ENCODE results near the gene THEMIS.

DNA sequence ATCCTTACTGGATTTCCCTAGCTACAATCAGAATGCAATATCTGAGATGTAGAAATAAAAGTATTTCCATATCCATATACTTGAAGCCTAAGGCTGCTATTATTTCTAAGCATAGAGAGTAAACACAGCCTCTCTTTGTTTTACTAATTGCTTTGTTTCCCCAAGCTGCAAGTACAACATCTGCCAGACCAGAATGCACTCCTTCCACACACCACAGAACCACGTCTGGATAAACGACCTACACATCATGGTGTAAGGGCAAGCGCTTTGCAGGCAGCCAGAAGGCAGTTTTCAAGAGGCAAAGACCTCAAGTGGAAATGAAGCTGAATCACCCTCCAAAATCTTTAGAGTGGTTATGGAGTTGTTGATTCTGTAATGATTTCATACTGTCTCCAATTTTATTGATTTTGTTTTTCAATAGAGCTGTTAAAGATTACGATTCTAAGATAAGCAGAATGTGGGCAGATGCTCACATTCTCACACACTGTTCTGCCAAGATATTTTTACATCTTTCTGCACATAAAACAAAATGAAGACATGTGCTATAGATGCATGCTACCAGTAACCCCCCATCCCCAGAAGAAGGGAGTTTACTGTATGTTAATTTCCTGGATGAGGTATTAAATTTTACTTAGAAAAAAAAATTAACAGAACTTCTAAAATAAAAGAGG is 88.8 kb downstream of the THEMIS start:
- TF ChIP-seq EZH2 (IDR thresholded peaks at IDR 0.05; ENCODE audit: low read depth, unreplicated experiment) (no peak), POLR2AphosphoS5 (IDR thresholded peaks at IDR 0.05; ENCODE audit: low read depth) (no peak), EZH2phosphoT487 (IDR thresholded peaks at IDR 0.05; ENCODE audit: unreplicated experiment) (no peak), CREB1 (CRISPR knock-in tag; IDR thresholded peaks at IDR 0.05; ENCODE audit: low read depth) (no peak), ZNF331 (CRISPR knock-in tag; IDR thresholded peaks at IDR 0.05; ENCODE audit: low read depth) (no peak)
- TF ChIP-seq, protein P1, sequence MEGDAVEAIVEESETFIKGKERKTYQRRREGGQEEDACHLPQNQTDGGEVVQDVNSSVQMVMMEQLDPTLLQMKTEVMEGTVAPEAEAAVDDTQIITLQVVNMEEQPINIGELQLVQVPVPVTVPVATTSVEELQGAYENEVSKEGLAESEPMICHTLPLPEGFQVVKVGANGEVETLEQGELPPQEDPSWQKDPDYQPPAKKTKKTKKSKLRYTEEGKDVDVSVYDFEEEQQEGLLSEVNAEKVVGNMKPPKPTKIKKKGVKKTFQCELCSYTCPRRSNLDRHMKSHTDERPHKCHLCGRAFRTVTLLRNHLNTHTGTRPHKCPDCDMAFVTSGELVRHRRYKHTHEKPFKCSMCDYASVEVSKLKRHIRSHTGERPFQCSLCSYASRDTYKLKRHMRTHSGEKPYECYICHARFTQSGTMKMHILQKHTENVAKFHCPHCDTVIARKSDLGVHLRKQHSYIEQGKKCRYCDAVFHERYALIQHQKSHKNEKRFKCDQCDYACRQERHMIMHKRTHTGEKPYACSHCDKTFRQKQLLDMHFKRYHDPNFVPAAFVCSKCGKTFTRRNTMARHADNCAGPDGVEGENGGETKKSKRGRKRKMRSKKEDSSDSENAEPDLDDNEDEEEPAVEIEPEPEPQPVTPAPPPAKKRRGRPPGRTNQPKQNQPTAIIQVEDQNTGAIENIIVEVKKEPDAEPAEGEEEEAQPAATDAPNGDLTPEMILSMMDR (conservative IDR thresholded peaks at IDR 0.05; ENCODE audit: low read depth in 2 of 2) = no peak
- TF ChIP-seq, protein P2, sequence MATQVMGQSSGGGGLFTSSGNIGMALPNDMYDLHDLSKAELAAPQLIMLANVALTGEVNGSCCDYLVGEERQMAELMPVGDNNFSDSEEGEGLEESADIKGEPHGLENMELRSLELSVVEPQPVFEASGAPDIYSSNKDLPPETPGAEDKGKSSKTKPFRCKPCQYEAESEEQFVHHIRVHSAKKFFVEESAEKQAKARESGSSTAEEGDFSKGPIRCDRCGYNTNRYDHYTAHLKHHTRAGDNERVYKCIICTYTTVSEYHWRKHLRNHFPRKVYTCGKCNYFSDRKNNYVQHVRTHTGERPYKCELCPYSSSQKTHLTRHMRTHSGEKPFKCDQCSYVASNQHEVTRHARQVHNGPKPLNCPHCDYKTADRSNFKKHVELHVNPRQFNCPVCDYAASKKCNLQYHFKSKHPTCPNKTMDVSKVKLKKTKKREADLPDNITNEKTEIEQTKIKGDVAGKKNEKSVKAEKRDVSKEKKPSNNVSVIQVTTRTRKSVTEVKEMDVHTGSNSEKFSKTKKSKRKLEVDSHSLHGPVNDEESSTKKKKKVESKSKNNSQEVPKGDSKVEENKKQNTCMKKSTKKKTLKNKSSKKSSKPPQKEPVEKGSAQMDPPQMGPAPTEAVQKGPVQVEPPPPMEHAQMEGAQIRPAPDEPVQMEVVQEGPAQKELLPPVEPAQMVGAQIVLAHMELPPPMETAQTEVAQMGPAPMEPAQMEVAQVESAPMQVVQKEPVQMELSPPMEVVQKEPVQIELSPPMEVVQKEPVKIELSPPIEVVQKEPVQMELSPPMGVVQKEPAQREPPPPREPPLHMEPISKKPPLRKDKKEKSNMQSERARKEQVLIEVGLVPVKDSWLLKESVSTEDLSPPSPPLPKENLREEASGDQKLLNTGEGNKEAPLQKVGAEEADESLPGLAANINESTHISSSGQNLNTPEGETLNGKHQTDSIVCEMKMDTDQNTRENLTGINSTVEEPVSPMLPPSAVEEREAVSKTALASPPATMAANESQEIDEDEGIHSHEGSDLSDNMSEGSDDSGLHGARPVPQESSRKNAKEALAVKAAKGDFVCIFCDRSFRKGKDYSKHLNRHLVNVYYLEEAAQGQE (IDR thresholded peaks at IDR 0.05; ENCODE audit: unreplicated experiment) = no peak
- TF ChIP-seq, protein P3, sequence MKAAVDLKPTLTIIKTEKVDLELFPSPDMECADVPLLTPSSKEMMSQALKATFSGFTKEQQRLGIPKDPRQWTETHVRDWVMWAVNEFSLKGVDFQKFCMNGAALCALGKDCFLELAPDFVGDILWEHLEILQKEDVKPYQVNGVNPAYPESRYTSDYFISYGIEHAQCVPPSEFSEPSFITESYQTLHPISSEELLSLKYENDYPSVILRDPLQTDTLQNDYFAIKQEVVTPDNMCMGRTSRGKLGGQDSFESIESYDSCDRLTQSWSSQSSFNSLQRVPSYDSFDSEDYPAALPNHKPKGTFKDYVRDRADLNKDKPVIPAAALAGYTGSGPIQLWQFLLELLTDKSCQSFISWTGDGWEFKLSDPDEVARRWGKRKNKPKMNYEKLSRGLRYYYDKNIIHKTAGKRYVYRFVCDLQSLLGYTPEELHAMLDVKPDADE (IDR thresholded peaks at IDR 0.05) = no peak
